ENCODE results near the gene TUBGCP6.

The TUBGCP6 gene

GRCh38 chr22:50220603-50221409 is 24.0 kb downstream of the TUBGCP6 start:
- Histone ChIP-seq H3K4me1 (no peaks in the 10 kb centered on the region), H3K79me2 (no peaks in the 10 kb centered on the region), H3K9ac (no peak overlapping the region), H3K4me2 (ENCODE audit: low read length) (no peak overlapping the region), H3K27ac (no peak overlapping the region), H2AFZ (no peak overlapping the region), H3K27me3 (ENCODE audit: control insufficient read depth, insufficient read depth, low read length) (no peaks in the 10 kb centered on the region), H3K9me3 (ENCODE audit: control insufficient read depth, low read length) (no peaks in the 10 kb centered on the region), H3K4me3 (ENCODE audit: low read depth, low read length) (no peak overlapping the region), H3K36me3 (ENCODE audit: control insufficient read depth, insufficient read depth, low read length) (no peaks in the 10 kb centered on the region)
- no peak for TF ChIP-seq CTCF (IDR thresholded peaks at IDR 0.05)

- Histone ChIP-seq H2AFZ (no peak overlapping the region), H3K4me3 (ENCODE audit: low read depth, low read length) (no peak overlapping the region), H3K9ac (no peak overlapping the region), H3K36me3 (ENCODE audit: control insufficient read depth, insufficient read depth, low read length) (no peaks in the 10 kb centered on the region), H3K4me1 (no peaks in the 10 kb centered on the region), H3K9me3 (ENCODE audit: control insufficient read depth, low read length) (no peaks in the 10 kb centered on the region), H3K27ac (no peak overlapping the region), H3K27me3 (ENCODE audit: control insufficient read depth, insufficient read depth, low read length) (no peaks in the 10 kb centered on the region), H3K4me2 (ENCODE audit: low read length) (no peak overlapping the region), H3K79me2 (no peaks in the 10 kb centered on the region)
- no peak for TF ChIP-seq CTCF (IDR thresholded peaks at IDR 0.05)
Observed at GRCh38 chr22:50219800-50220602, 24.8 kb downstream of the TUBGCP6 start.

GRCh38 chr22:50218996-50219727 is 25.7 kb downstream of the TUBGCP6 start:
- no peak overlapping the region for H3K4me3 ChIP-seq (ENCODE audit: low read depth, low read length)
- TF ChIP-seq CTCF (IDR thresholded peaks at IDR 0.05) = no peak
- H3K4me1 ChIP-seq = no peaks in the 10 kb centered on the region
- no peak overlapping the region for H2AFZ ChIP-seq
- no peaks in the 10 kb centered on the region for H3K36me3 ChIP-seq (ENCODE audit: control insufficient read depth, insufficient read depth, low read length)
- H3K9me3 ChIP-seq (ENCODE audit: control insufficient read depth, low read length) = no peaks in the 10 kb centered on the region
- H3K9ac ChIP-seq = no peak overlapping the region
- H3K27me3 ChIP-seq (ENCODE audit: control insufficient read depth, insufficient read depth, low read length) = no peaks in the 10 kb centered on the region
- H3K27ac ChIP-seq = no peak overlapping the region
- no peak overlapping the region for H3K4me2 ChIP-seq (ENCODE audit: low read length)
- no peaks in the 10 kb centered on the region for H3K79me2 ChIP-seq

GRCh38 chr22:50218153-50218995 is 26.4 kb downstream of the TUBGCP6 start:
- Histone ChIP-seq H3K4me1 (no peaks in the 10 kb centered on the region), H3K36me3 (ENCODE audit: control insufficient read depth, insufficient read depth, low read length) (no peaks in the 10 kb centered on the region)

More at GRCh38 chr22:50218153-50218995, 26.4 kb downstream of the TUBGCP6 start:
- Histone ChIP-seq H3K79me2 (no peaks in the 10 kb centered on the region), H3K4me2 (ENCODE audit: low read length) (no peak overlapping the region), H3K27ac (no peak overlapping the region), H3K27me3 (ENCODE audit: control insufficient read depth, insufficient read depth, low read length) (no peaks in the 10 kb centered on the region), H3K9ac (no peak overlapping the region), H2AFZ (no peak overlapping the region), H3K9me3 (ENCODE audit: control insufficient read depth, low read length) (no peaks in the 10 kb centered on the region), H3K4me3 (ENCODE audit: low read depth, low read length) (no peak overlapping the region)
- no peak for TF ChIP-seq CTCF (IDR thresholded peaks at IDR 0.05)

All from parathyroid adenoma (tissue), 2 donors.